NCI-H2196 (cell line): ENCODE results near the gene AKR1C1.
"Not testable (repeated sequence)": the region's sequence is repeated elsewhere in the genome, so short reads cannot be mapped to it uniquely, and the experiment has no call there.

Source experiments
- DNase-seq: peaks from one replicate; lab custom pipeline; 2025; ENCODE audit not compliant: unreplicated experiment; lab: John Stamatoyannopoulos, UW

AKR1C1 gene

DNA sequence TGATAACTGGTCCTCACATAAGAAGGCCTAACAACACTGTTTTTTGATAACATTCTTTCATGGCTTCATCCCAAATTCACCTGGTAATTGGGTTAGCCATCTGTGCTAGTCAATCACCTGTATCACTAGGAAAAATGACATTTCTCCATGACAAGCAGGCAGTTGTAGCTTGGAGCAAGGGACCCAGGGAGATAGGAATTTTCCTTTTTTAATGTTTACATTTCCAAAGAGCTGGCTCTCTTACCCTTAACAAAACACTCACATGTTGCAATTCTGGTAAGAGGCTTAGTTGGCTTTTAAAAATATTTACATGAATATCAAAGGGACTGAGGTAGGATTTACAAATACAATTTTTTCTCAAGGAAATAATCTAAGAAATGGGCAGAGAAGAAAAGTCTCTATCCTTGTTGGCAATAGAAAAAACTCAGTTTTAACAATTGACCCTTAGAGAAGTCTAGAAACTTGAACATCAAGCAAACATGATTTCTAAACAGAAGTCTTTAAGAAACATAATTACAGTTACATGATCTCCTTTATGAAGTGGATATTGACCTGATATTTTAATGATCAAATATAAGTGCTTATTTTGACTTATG, 16.1 kb upstream of the AKR1C1 start:
- DNase-seq = no peak

GRCh38 chr10:4947635-4948596, 15.3 kb upstream of the AKR1C1 start:
- no peak for DNase-seq

DNA sequence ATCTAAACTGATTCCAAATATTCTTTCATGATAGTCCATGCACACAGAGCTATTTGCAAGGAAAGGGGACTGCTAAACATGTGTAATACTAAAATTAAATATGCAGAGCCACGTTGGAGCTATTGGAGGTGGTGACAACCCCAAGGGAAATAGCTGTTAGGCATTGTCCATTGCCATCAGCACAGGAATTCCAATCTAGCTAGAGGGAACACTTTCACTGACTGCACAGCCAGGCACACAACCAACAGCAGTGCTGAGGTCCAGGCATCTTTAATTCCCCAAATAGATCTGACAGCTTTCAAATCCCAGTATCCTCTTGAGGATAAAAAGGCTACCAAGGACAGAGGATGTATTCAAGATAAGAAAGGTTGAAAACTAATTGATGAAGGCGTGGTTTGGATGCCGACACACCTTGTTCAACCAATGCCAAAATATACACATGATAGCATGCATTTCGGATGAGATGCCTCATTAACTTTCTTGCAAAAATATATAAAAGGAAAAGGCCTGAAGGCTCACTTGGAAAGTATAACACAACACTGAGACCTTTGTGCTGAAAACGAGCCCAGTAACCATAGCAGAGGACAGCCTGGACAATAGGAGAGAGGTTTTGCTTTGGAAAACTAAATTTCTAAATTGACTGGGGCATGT, 11.6 kb upstream of the AKR1C1 start:
- not testable (repeated sequence) for DNase-seq

GRCh38 chr10:4953405-4953804, 9.8 kb upstream of the AKR1C1 start:
- DNase-seq = no peak

DNA sequence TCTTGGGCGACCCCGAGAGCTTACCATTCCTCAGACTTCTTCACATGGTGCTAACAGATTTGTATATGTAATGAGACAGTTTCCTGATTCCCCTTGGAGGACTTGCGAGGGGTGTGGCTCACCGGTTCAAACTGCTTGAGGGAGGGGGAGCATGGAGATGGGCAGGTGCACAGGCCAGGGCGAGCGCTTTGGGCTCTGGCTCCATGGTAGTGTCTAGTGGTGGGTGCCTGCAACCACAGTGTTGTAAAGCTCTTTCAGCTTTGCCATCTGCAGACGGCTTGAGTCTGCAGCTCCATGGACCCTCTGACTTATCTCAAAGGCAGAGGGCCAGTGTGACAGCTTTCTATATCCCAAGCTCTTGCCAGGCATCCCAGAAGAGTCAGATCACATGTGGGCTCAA, 7.1 kb upstream of the AKR1C1 start:
- not testable (repeated sequence) for DNase-seq

DNA sequence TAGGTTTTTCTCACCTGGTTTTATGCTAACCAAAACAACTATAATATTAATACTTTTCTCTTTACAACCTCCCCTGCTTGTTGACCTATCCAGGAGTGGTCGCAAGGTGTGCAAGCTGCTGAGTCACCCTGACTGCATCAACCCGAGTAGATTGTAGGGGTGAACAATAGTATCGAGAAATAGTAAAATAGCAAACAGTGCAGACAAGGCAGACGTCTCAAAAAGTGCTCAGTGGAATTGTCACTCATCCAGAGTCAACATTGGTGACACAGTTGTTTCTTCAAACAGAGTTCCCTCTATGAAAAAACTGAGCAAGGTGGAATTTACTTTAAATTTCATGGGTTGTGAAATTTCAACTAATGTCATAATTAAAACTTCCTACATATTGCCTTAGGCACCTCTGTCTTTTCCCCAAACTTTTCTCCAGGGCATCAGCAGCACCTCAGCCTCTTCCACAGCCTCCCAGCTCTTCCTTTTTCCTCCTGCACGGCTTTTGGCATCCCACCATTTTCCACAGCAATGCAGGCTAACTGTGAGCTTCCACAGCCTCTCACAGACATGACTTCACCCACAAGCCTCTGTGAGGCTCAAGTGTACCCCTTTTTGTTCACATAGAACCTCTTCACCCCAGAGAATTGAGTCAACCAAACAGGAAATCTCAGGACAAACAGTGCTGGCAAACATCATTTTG, 6.1 kb upstream of the AKR1C1 start:
- not testable (repeated sequence) for DNase-seq

- DNase-seq = not testable (repeated sequence)
These were observed 1.7 kb upstream of the AKR1C1 start for GRCh38 chr10:4961558-4961957.

DNA sequence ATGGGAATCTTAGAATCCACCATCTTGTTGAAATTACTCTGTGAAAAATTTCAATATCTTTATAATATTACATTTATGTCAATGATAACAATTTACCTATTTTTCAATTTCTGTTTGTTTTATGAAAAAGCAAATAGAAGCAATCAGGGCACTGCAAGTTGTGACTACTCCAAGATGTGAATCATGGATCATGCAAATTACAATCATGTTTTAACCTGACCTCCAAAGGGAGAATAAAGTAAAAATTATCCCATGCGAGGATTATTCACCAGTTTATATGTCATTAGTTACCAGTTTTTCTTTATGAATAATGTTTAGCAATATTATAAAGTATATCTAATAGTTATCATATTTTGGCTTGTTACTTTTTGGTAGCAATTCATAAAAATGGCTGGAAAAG, 907 bp upstream of the AKR1C1 start:
- not testable (repeated sequence) for DNase-seq

- DNase-seq = not testable (repeated sequence)
These were observed 570 bp downstream of the AKR1C1 start for GRCh38 chr10:4963815-4964154.

GRCh38 chr10:4965763-4966162, 2.5 kb downstream of the AKR1C1 start:
- not testable (repeated sequence) for DNase-seq

GRCh38 chr10:4967189-4967588, 4.0 kb downstream of the AKR1C1 start:
- not testable (repeated sequence) for DNase-seq

DNA sequence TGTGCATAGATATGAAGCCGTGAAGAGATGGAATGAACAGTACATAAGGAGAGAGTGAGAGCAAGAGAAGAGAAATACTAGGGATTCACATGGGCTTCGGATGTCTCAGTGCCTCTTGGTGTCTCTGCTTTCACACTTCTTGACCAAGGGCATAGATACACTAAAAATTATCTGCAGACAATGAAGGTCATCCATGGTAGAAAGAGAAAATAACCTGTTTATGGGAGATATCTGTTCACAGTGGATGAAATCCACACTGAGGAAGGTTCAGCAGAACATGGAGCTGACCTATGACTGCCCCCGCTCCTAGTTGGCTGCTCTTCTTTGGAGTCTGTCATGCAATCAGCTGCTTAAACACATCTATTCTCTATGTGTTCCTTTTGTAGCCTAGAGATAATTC, 6.1 kb downstream of the AKR1C1 start:
- not testable (repeated sequence) for DNase-seq

GRCh38 chr10:4970362-4970761, 7.1 kb downstream of the AKR1C1 start:
- not testable (repeated sequence) for DNase-seq

- DNase-seq = not testable (repeated sequence)
These were observed 9.3 kb downstream of the AKR1C1 start for GRCh38 chr10:4972369-4973142.

DNA sequence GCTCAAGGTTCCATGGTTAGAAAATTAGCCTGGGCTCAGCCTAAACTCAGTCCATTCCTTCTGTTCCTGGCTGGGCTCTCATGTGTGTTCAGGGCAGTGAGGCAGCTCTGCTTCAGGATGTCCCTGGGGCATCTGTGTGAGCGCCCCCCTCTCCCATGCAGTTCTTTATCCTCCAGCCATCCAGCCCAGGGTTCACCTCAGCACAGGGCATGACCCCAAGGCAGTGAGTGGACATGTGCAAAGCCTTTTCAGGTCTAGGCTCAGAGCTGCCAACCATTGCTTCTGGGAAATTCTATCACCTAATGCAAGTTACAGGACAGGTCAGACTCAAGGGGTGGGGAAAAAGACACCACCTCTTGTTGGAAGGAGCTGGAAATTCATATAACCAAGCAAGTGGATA, 10.1 kb downstream of the AKR1C1 start:
- not testable (repeated sequence) for DNase-seq

GRCh38 chr10:4974400-4974799, 11.2 kb downstream of the AKR1C1 start:
- DNase-seq = not testable (repeated sequence)

- no peak for DNase-seq
These were observed 13.8 kb downstream of the AKR1C1 start for GRCh38 chr10:4977025-4977424.

DNA sequence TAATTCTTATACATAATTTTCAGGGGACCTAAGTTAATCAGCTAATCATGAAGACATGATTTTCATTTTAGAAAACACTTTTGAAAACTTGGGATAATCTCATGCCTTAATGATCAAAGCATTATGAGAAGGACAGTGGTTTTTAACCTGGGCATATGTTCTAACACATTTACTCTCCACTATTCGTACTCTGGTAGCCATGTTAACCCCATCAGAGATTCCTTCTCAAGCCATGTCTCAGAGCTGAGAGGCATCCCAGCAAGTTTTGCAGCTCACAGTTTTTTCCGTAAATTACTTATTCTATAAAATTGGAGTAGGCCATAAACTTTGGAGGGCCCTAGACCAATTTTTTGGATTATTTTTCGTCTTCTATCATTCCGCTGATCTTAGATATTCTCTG, 15.7 kb downstream of the AKR1C1 start:
- DNase-seq = no peak

GRCh38 chr10:4980793-4981192, 17.6 kb downstream of the AKR1C1 start:
- DNase-seq = no peak

DNA sequence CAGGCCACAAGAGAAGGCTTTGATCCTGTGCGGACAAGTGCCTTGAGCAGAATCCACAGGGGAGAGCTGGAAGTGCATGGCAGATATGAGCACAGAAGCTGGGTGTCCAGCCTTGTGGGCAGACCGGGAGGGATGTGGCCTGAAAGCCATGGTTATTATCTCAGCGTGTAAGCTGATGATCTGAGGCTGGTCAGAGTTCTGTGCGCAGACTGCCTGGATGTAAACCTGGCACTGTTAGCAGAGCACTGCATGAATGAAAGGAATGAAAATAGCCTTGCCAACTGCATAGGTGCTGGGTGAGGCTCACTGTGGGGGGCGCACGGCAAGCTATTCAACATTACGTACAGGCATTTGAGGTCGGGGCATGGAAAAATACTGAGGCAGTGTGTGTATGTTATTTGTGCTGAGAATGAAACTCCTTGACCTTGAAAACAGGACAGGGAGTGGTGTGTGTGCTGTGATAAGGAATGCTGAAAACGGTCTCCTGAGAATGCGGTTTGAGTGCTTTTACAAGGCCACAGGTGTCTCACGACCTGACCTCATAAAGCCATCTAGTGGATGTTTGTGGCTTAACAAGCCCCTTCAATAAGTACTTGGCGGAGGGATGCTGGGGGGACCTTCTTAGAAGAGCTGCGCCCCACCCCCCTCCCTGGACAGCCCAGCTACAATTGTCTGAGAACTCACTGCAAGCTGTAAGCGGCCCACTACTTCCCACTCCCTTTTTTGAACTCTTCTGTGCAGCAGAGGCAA, 18.7 kb downstream of the AKR1C1 start:
- no peak for DNase-seq
